ENCODE results near the gene FIP1L1.

The FIP1L1 gene

GRCh38 chr4:53477636-53478035 is 100.2 kb downstream of the FIP1L1 start:
- no peak for DNase-seq

- DNase-seq = no peak
Observed at GRCh38 chr4:53478671-53479456, 101.4 kb downstream of the FIP1L1 start.

GRCh38 chr4:53479736-53480525 is 102.5 kb downstream of the FIP1L1 start:
- DNase-seq = no peak

GRCh38 chr4:53480909-53481308 is 103.5 kb downstream of the FIP1L1 start:
- DNase-seq = no peak

GRCh38 chr4:53481586-53481985 is 104.1 kb downstream of the FIP1L1 start:
- DNase-seq = no peak

GRCh38 chr4:53483250-53483649 is 105.8 kb downstream of the FIP1L1 start:
- DNase-seq = no peak

- no peak for DNase-seq
Observed at GRCh38 chr4:53484911-53485657, 107.6 kb downstream of the FIP1L1 start.

GRCh38 chr4:53485658-53486040 is 108.2 kb downstream of the FIP1L1 start:
- no peak for DNase-seq

GRCh38 chr4:53487766-53488165 is 110.3 kb downstream of the FIP1L1 start:
- DNase-seq = no peak

GRCh38 chr4:53489279-53489889 is 111.9 kb downstream of the FIP1L1 start:
- DNase-seq = no peak

- DNase-seq = no peak
Observed at GRCh38 chr4:53490161-53490956, 112.9 kb downstream of the FIP1L1 start.

GRCh38 chr4:53490965-53491622 is 113.7 kb downstream of the FIP1L1 start:
- DNase-seq = no peak

- DNase-seq = no peak
Observed at GRCh38 chr4:53494851-53495250, 117.4 kb downstream of the FIP1L1 start.

- no peak for DNase-seq
Observed at GRCh38 chr4:53497487-53498244, 120.2 kb downstream of the FIP1L1 start.

GRCh38 chr4:53498706-53499105 is 121.3 kb downstream of the FIP1L1 start:
- DNase-seq = no peak

GRCh38 chr4:53499791-53500190 is 122.3 kb downstream of the FIP1L1 start:
- DNase-seq = no peak

- DNase-seq = no peak
Observed at GRCh38 chr4:53500546-53500945, 123.1 kb downstream of the FIP1L1 start.

- no peak for DNase-seq
Observed at GRCh38 chr4:53501561-53501960, 124.1 kb downstream of the FIP1L1 start.

GRCh38 chr4:53502094-53502493 is 124.7 kb downstream of the FIP1L1 start:
- DNase-seq = no peak

GRCh38 chr4:53505947-53506346 is 128.5 kb downstream of the FIP1L1 start:
- DNase-seq = no peak

GRCh38 chr4:53507058-53507457 is 129.6 kb downstream of the FIP1L1 start:
- DNase-seq = no peak
